ENCODE data around the gene FAM222B.

The FAM222B gene

GRCh38 chr17:28860363-28860808, 17.8 kb upstream of the FAM222B start:
- no peak overlapping the region for H3K27ac ChIP-seq
- TF ChIP-seq CTCF (IDR thresholded peaks at IDR 0.05) (no peak), ZFX (IDR thresholded peaks at IDR 0.05; ENCODE audit: borderline replicate concordance) (no peak)

DNA sequence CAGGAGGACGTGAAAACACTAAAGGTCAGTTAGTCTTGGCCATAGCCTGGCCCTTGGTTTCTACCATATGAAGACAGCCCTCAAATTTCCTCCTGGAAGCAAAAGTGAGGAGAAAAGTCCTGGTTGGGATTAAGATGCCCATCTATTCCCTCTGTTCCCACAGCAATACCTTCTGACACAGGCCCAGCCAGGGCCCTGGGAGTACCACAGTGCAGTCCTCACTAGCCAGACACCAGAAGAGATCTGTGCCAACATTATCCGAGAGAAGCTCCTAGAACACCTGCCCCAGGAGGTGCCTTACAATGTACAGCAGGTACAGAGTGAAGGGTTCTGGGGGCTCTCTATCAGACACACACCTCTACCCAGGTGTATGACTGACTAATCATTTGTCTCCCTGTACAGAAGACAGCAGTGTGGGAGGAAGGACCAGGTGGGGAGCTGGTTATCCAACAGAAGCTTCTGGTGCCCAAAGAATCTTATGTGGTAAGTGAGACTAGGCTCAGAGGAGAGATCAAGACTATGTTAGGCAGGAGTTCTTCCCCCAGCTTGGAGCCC, 16.3 kb upstream of the FAM222B start:
- TF ChIP-seq ZFX (IDR thresholded peaks at IDR 0.05; ENCODE audit: borderline replicate concordance) (no peak), CTCF (IDR thresholded peaks at IDR 0.05) (no peak)
- no peak overlapping the region for H3K27ac ChIP-seq

GRCh38 chr17:28857905-28858800, 15.6 kb upstream of the FAM222B start:
- no peak overlapping the region for H3K27ac ChIP-seq
- TF ChIP-seq CTCF (IDR thresholded peaks at IDR 0.05) (no peak), ZFX (IDR thresholded peaks at IDR 0.05; ENCODE audit: borderline replicate concordance) (no peak)

GRCh38 chr17:28856028-28856574, 13.5 kb upstream of the FAM222B start:
- H3K27ac ChIP-seq, result peak overlapping the region; percentile 84
- TF ChIP-seq ZFX (IDR thresholded peaks at IDR 0.05; ENCODE audit: borderline replicate concordance), result no peak
- no peak for TF ChIP-seq CTCF (IDR thresholded peaks at IDR 0.05)

GRCh38 chr17:28855336-28855679, 12.7 kb upstream of the FAM222B start:
- TF ChIP-seq ZFX (IDR thresholded peaks at IDR 0.05; ENCODE audit: borderline replicate concordance) (no peak), CTCF (IDR thresholded peaks at IDR 0.05) (no peak)
- H3K27ac ChIP-seq, result peak overlapping the region; percentile 84

- TF ChIP-seq ZFX (IDR thresholded peaks at IDR 0.05; ENCODE audit: borderline replicate concordance), result no peak
- TF ChIP-seq CTCF (IDR thresholded peaks at IDR 0.05), result no peak
- H3K27ac ChIP-seq, result peak within 1 kb of the TSS; percentile 84
Observed at GRCh38 chr17:28854457-28855335, 12.1 kb upstream of the FAM222B start, which contains the start of gene ERAL1. Gene ERAL1 (plus strand): TSS chr17:28855016. CDS start chr17:28855035, 19 bp downstream.
